COLO668 (cell line): ENCODE measurements around the gene SAMD4A.

Experiments used
- DNase-seq: peaks from one replicate; lab custom pipeline; 2025; ENCODE audit not compliant: unreplicated experiment; lab: John Stamatoyannopoulos, UW

Gene SAMD4A, protein sequence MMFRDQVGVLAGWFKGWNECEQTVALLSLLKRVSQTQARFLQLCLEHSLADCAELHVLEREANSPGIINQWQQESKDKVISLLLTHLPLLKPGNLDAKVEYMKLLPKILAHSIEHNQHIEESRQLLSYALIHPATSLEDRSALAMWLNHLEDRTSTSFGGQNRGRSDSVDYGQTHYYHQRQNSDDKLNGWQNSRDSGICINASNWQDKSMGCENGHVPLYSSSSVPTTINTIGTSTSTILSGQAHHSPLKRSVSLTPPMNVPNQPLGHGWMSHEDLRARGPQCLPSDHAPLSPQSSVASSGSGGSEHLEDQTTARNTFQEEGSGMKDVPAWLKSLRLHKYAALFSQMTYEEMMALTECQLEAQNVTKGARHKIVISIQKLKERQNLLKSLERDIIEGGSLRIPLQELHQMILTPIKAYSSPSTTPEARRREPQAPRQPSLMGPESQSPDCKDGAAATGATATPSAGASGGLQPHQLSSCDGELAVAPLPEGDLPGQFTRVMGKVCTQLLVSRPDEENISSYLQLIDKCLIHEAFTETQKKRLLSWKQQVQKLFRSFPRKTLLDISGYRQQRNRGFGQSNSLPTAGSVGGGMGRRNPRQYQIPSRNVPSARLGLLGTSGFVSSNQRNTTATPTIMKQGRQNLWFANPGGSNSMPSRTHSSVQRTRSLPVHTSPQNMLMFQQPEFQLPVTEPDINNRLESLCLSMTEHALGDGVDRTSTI

GRCh38 chr14:54566410-54567223 is at the start of gene SAMD4A:
Gene SAMD4A, plus strand, starts transcription at chr14:54567128. Its CDS starts 789 bp downstream, at chr14:54567917.
- peak; percentile 76 for DNase-seq

- no peak for DNase-seq
Observed at GRCh38 chr14:54524410-54524809, 42.5 kb upstream of the SAMD4A start.

DNA sequence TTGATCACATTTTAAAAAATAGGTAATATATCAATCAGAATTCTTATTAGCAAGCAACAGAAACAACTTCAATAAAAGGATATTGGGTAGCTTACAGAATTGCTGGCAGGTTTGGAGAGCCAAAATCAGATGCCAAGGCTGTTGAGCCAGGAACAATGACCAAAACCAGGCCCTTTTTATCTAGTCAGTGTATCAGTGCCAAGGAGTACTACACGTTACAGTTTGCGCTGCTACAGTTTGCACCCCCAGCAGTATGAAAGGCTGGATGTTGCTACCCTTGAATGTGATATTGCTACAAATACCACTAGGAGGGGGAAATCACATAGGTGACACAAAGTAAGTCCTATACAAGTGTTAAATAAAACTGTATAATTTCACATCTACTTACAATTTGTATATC is 38.0 kb upstream of the SAMD4A start:
- DNase-seq, result no peak

- DNase-seq, result no peak
Observed at GRCh38 chr14:54529811-54530210, 37.1 kb upstream of the SAMD4A start.

GRCh38 chr14:54532111-54533012 is 34.6 kb upstream of the SAMD4A start:
- no peak for DNase-seq

GRCh38 chr14:54533100-54533499 is 33.8 kb upstream of the SAMD4A start:
- no peak for DNase-seq

GRCh38 chr14:54535126-54535525 is 31.8 kb upstream of the SAMD4A start:
- no peak for DNase-seq

GRCh38 chr14:54535646-54536045 is 31.3 kb upstream of the SAMD4A start:
- no peak for DNase-seq

- DNase-seq, result no peak
Observed at GRCh38 chr14:54537651-54538050, 29.3 kb upstream of the SAMD4A start.

DNA sequence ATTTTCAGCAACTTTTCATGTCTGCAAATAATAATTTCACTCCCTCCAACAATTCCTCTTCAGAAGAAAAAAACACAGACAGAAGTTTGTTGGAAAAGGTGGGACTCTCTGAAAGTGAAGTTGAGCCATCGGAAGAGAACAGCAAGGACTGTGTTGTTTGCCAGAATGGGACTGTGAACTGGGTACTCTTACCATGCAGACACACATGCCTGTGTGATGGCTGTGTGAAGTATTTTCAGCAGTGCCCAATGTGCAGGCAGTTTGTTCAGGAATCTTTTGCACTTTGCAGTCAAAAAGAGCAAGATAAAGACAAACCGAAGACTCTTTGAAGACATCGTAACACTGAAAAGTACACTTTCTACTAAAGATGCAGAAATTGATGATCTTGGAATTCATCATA is 28.9 kb upstream of the SAMD4A start:
- DNase-seq, result no peak

DNA sequence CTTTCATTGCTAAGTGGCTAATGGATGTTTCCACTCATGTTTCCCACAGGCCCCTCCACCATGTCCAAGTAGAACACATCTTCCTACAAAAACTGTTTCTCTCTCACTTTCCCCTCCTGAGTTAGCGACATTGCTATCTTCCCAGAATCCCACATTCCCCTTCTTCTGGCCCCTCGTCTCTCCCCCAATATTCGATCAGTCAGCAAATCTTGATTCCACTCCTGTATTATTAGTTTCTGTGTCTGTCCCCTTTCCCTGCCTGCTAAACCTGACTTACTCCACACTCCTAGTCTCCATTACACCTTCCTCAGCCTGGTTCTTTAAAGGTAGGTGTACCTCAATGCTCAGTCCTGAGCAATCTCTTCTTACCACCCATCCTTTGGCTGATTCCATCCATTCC is 19.3 kb upstream of the SAMD4A start:
- DNase-seq, result no peak

DNA sequence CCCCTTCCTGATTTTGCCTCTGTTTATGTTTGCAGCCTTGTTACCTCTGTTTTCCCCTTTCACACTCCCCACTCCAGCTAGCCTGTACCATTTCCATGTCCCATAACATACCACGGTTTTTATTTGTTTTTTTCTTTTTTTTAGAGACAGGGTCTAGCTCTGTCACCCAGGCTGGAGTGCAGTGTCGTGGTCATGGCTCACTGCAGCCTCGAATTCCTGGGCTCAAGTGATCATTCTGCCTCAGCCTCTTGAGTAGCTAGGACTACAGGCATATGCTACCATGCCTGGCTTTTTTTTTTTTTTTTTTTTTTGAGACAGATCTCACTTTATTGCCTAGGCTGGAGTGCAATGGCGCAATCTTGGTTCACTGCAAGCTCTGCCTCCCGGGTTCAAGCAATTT is 18.4 kb upstream of the SAMD4A start:
- no peak for DNase-seq

GRCh38 chr14:54549862-54550261 is 17.1 kb upstream of the SAMD4A start:
- DNase-seq, result no peak

- DNase-seq, result no peak
Observed at GRCh38 chr14:54550514-54550913, 16.4 kb upstream of the SAMD4A start.

GRCh38 chr14:54554401-54554800 is 12.5 kb upstream of the SAMD4A start:
- DNase-seq, result no peak

DNA sequence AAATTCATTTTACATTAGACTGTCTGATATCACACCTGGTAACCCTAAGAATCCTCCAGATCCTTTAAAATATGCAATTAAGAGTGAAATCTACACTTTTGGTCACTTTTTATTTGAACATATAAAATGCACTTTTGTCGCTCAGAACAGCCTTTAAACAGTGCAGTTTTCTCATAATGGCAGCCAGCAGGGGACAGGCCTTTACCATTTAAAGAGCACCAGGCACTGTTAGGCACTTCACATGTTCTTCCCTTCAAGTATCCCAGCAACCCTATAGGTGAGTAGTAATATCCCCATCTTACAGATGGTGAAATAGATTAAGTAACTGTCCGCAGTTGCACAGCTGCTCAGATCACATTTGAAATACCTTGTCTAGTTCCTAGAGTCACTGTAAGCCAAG is 11.3 kb upstream of the SAMD4A start:
- DNase-seq, result no peak

GRCh38 chr14:54556535-54556934 is 10.4 kb upstream of the SAMD4A start:
- no peak for DNase-seq

GRCh38 chr14:54562334-54562733 is 4.6 kb upstream of the SAMD4A start:
- DNase-seq, result no peak

DNA sequence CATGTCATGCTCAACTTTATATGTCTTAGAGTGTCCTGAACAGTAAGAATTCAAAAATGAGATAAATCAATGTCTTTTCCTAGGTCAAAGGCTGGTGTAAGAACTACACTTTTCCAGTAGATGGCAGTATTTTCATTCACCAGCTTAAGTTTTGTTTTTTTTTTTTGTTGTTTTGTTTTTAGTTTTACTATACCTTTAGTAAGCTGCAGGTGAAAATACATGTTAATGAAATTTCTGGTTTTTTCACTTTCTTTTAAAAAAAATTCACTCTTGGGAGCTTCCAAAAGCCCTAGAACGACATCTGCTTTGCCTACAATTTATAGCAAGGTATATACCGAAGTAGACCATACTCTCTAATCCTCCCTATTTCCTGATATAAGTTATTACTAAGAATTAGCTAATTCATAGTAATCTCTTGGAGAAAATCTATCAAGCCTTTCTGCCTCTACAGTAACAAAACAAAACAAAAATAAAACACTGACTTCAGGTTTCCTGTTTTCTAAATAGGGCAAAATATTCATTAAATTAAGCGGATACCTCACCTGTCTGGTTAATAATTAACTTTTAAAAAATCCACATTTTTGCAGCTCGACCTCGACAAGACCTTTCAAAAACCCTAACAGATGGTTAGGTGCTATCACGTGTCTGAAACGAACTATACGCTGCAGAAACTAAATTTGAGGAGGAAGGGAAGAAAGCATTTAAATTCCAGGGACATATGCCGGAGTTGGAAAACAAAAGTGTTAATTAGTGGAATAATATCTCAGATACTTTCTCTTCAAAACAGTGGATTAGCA is 2.7 kb upstream of the SAMD4A start:
- DNase-seq, result no peak
